ENCODE results near the gene PIP5K1B. TPM values are rescaled to one million over a fixed set of nuclear protein-coding genes. Genes with fewer than 3 reads are reported as not detected.

The PIP5K1B gene
- total and polyA plus RNA-seq, 2 of the 13 experiments (the other 11 are each of a cell fraction or from before 2014, with no cell fraction given), result 15.8 to 17.5 TPM

DNA sequence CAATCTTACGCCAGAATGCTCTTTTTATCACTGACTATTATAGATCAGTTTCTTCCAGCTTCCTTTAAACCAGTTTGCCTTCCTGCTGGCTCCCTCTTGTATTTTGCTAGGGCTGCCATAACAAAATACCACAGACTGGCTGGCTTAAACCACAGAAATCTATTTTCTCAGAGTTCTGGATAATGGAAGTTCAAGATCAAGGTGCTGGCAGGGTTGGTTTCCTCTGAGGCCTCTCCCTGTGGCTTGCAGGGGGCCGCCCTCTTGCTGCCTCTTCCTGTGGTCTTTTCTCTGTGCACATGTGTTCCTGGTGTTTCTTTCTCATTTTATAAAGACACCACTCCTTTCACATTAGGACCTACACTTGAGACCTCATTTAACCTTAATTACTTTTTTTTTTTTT lies 323.7 kb downstream of the PIP5K1B start:
- no TSS peak for BruUV-seq (replicated peaks)
- H3K27ac ChIP-seq (ENCODE audit: extremely low read length, insufficient read depth, low read length), result no peak overlapping the region
- in situ Hi-C loops (cut with HindIII; ENCODE audit: extremely low pct_ligation_motif_present, low pct_unique_long_range_greater_than_20kb), result no loop called here
- no peaks in the 10 kb centered on the region for H3K36me3 ChIP-seq (replicated peaks in 1 of 2; ENCODE audit: control insufficient read depth in 1 of 2, insufficient read depth in 2 of 2, low read length in 2 of 2)
- H3K79me2 ChIP-seq (ENCODE audit: insufficient read depth, low read length), result no peaks in the 10 kb centered on the region
- H3K4me3 ChIP-seq (replicated peaks in 1 of 3; ENCODE audit: insufficient read depth in 1 of 3, low read depth in 2 of 3, low read length in 3 of 3), result no peak overlapping the region
- intact Hi-C loops (cut with micrococcal nuclease; ENCODE audit: unreplicated experiment), result loop anchor here (10.0 kb wide), 1 partner anchor 324 kb away; the partner anchor contains the start of gene PIP5K1B
- H3K27me3 ChIP-seq (ENCODE audit: control insufficient read depth in 1 of 2, insufficient read depth in 2 of 2, low read length in 2 of 2), result no peaks in the 10 kb centered on the region
- FAIRE-seq, result no peak
- no peak overlapping the region for H3K9ac ChIP-seq (ENCODE audit: insufficient read depth, low read depth, low read length)
- H3K4me2 ChIP-seq (ENCODE audit: low read depth, low read length), result no peak overlapping the region
- ChIA-PET CTCF (ENCODE audit: low intra/inter-chr PET ratio, low total read pairs) (interaction anchor here (0.6 to 4.6 kb wide), 3 partner anchors 29 to 445 kb away, joined by 3 to 48 read pairs (median 3); no protein-coding TSS in a partner anchor), POLR2A (no interaction called here)
- no peak for ATAC-seq
- peaks cover 5% of the 10 kb centered on the region for H3K9me3 ChIP-seq (ENCODE audit: low read length)
- peaks cover 9% of the 10 kb centered on the region for H3K4me1 ChIP-seq (ENCODE audit: insufficient read depth, low read length)
- no peak for DNase-seq (ENCODE audit: low spot score)
- WGBS (ENCODE audit: low lambda C conversion rate), result 91% methylated on average over 2 of the region's 2 CpGs
- H2AFZ ChIP-seq (ENCODE audit: low read length), result no peak overlapping the region
- no peaks in the 10 kb centered on the region for H4K20me1 ChIP-seq (ENCODE audit: insufficient read depth, low read length)
- TF ChIP-seq ZNF281 (CRISPR knock-in tag; IDR thresholded peaks at IDR 0.05; ENCODE audit: borderline replicate concordance), result no peak
- no peak for TF ChIP-seq ZNF275 (CRISPR knock-in tag; IDR thresholded peaks at IDR 0.05; ENCODE audit: borderline replicate concordance)
- TF ChIP-seq, protein P1, sequence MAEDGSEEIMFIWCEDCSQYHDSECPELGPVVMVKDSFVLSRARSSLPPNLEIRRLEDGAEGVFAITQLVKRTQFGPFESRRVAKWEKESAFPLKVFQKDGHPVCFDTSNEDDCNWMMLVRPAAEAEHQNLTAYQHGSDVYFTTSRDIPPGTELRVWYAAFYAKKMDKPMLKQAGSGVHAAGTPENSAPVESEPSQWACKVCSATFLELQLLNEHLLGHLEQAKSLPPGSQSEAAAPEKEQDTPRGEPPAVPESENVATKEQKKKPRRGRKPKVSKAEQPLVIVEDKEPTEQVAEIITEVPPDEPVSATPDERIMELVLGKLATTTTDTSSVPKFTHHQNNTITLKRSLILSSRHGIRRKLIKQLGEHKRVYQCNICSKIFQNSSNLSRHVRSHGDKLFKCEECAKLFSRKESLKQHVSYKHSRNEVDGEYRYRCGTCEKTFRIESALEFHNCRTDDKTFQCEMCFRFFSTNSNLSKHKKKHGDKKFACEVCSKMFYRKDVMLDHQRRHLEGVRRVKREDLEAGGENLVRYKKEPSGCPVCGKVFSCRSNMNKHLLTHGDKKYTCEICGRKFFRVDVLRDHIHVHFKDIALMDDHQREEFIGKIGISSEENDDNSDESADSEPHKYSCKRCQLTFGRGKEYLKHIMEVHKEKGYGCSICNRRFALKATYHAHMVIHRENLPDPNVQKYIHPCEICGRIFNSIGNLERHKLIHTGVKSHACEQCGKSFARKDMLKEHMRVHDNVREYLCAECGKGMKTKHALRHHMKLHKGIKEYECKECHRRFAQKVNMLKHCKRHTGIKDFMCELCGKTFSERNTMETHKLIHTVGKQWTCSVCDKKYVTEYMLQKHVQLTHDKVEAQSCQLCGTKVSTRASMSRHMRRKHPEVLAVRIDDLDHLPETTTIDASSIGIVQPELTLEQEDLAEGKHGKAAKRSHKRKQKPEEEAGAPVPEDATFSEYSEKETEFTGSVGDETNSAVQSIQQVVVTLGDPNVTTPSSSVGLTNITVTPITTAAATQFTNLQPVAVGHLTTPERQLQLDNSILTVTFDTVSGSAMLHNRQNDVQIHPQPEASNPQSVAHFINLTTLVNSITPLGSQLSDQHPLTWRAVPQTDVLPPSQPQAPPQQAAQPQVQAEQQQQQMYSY (CRISPR knock-in tag; IDR thresholded peaks at IDR 0.05), result no peak
- no peak for TF ChIP-seq ZNF792 (CRISPR knock-in tag; IDR thresholded peaks at IDR 0.05)
- TF ChIP-seq ELK4 (CRISPR knock-in tag; IDR thresholded peaks at IDR 0.05; ENCODE audit: borderline replicate concordance), result no peak
- no peak for TF ChIP-seq KLF9 (CRISPR knock-in tag; IDR thresholded peaks at IDR 0.05; ENCODE audit: low read depth)
- TF ChIP-seq KLF13 (CRISPR knock-in tag; IDR thresholded peaks at IDR 0.05), result no peak
- TF ChIP-seq CC2D1A (CRISPR knock-in tag; IDR thresholded peaks at IDR 0.05), result no peak
- no peak for TF ChIP-seq TSC22D2 (CRISPR knock-in tag; IDR thresholded peaks at IDR 0.05; ENCODE audit: borderline replicate concordance)
- TF ChIP-seq SKI (IDR thresholded peaks at IDR 0.05; ENCODE audit: partially characterized antibody), result no peak
- TF ChIP-seq ZNF850 (CRISPR knock-in tag; conservative IDR thresholded peaks at IDR 0.05), result no peak
- TF ChIP-seq ZBTB3 (CRISPR knock-in tag; IDR thresholded peaks at IDR 0.05; ENCODE audit: borderline replicate concordance, low read depth), result no peak
- no peak for TF ChIP-seq MATR3 (CRISPR knock-in tag; IDR thresholded peaks at IDR 0.05)
- TF ChIP-seq, protein P2, sequence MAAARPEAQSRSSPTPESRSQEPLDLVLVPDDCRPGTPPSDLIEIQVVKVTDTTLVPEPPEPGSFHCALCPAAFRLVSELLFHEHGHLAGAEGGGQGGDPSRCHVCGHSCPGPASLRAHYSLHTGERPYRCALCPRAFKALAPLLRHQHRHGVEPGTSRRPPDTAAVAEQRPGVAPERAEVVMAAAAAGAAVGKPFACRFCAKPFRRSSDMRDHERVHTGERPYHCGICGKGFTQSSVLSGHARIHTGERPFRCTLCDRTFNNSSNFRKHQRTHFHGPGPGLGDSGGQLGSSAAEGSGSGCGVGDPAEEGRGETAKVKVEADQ (CRISPR knock-in tag; IDR thresholded peaks at IDR 0.05; ENCODE audit: borderline replicate concordance), result no peak
